CD4-positive, alpha-beta T cell treated with Interleukin-4 for 4 hours (primary cell): Measurements from ENCODE around the gene WDR35.

Experiments used
- DNase-seq: peaks from one replicate; pipeline ENCODE4 v3.0.0-alpha.2; 2020

The WDR35 gene

GRCh38 chr2:19865151-19865550 is 124.8 kb downstream of the WDR35 start:
- DNase-seq: no peak

- DNase-seq: no peak
Observed at GRCh38 chr2:19864381-19864780, 125.5 kb downstream of the WDR35 start.

- DNase-seq: peak; percentile 57
Observed at GRCh38 chr2:19863303-19864041, 126.4 kb downstream of the WDR35 start.

- DNase-seq: no peak
Observed at GRCh38 chr2:19861813-19862212, 128.1 kb downstream of the WDR35 start.
